CD14-positive monocyte (primary cell): ENCODE results near the gene CCS. TPM values are rescaled to one million over a fixed set of nuclear protein-coding genes. Genes with fewer than 3 reads are reported as not detected.

Experiments used
- DNase-seq, 3 donors: peaks; one replicate each; pipeline ENCODE4 v3.0.0-alpha.2; 2011 to 2022
- H2AFZ ChIP-seq: 2 replicates; pipeline ENCODE4 v1.6.0; 2012; ENCODE audit warnings: mild to moderate bottlenecking, low read depth, low read length, inconsistent platforms; ENCODE audit not compliant: insufficient read depth, poor library complexity, severe bottlenecking
- H3K27ac ChIP-seq, 2 donors: 1 replicate in 1 of 2; 2 replicates in 1 of 2; pipeline ENCODE4 v1.5.1; 2012 to 2013; ENCODE audit warnings: low read length in 2 of 2, control low read depth in 1 of 2, inconsistent platforms in 1 of 2, low read depth in 1 of 2, mild to moderate bottlenecking in 1 of 2
- H3K27me3 ChIP-seq, 2 donors: one replicate each; pipeline versions ENCODE4 v1.6.0 to v1.6.1; 2011 to 2013; ENCODE audit warnings: low read length in 2 of 2; ENCODE audit not compliant: control insufficient read depth in 2 of 2, insufficient read depth in 2 of 2
- H3K36me3 ChIP-seq, 2 donors: replicated peaks in 1 of 2; 1 replicate in 1 of 2; 2 replicates in 1 of 2; pipeline versions ENCODE4 v1.5.1 to v1.6.1; 2012 to 2013; ENCODE audit warnings: low read length in 2 of 2, control low read depth in 1 of 2, inconsistent platforms in 1 of 2, mild to moderate bottlenecking in 1 of 2; ENCODE audit not compliant: insufficient read depth in 2 of 2, control insufficient read depth in 1 of 2
- H3K4me1 ChIP-seq, 2 donors: 1 replicate in 1 of 2; 2 replicates in 1 of 2; pipeline versions ENCODE4 v1.5.1 to v1.6.1; 2012 to 2013; ENCODE audit warnings: low read length in 2 of 2, control low read depth in 1 of 2, inconsistent platforms in 1 of 2, mild to moderate bottlenecking in 1 of 2, moderate library complexity in 1 of 2; ENCODE audit not compliant: insufficient read depth in 2 of 2, control insufficient read depth in 1 of 2
- H3K4me2 ChIP-seq: replicated peaks from 2 replicates; pipeline ENCODE3; 2012; ENCODE audit warnings: low read length, moderate library complexity, mild to moderate bottlenecking; ENCODE audit not compliant: poor library complexity, severe bottlenecking; ENCODE audit errors: extremely low read depth
- H3K4me3 ChIP-seq, 3 experiments: fragments of 200-600 bp in 1 of 3; sonication (generic) in 1 of 3; replicated peaks in 1 of 3; 1 replicate in 2 of 3; 2 replicates in 1 of 3; pipeline ENCODE4 v1.5.1; 2011 to 2013; ENCODE audit warnings: low read length in 3 of 3, mild to moderate bottlenecking in 3 of 3, control low read depth in 2 of 3, low read depth in 2 of 3, inconsistent platforms in 1 of 3, moderate library complexity in 1 of 3
- H3K79me2 ChIP-seq: 2 replicates; pipeline ENCODE4 v1.6.0; 2012; ENCODE audit warnings: mild to moderate bottlenecking, control low read depth, inconsistent platforms, low read length, moderate library complexity; ENCODE audit not compliant: insufficient read depth
- H3K9ac ChIP-seq: 2 replicates; pipeline ENCODE4 v1.6.0; 2017; ENCODE audit warnings: low read length, mild to moderate bottlenecking; ENCODE audit not compliant: insufficient read depth, poor library complexity, severe bottlenecking
- H3K9me3 ChIP-seq, 2 donors: replicated peaks in 1 of 2; 1 replicate in 1 of 2; 2 replicates in 1 of 2; pipeline versions ENCODE4 v1.5.1 to v1.6.1; 2012 to 2013; ENCODE audit warnings: low read length in 2 of 2, control low read depth in 1 of 2; ENCODE audit not compliant: control insufficient read depth in 1 of 2, insufficient read depth in 1 of 2
- H4K20me1 ChIP-seq: 2 replicates; pipeline ENCODE4 v1.6.0; 2012; ENCODE audit warnings: mild to moderate bottlenecking, low read length, control low read depth, moderate library complexity; ENCODE audit not compliant: insufficient read depth
- H3K27ac Mint-ChIP-seq, 7 donors: one replicate each; pipeline ENCODE4 v1.8.0; 2020; ENCODE audit warnings: mild to moderate bottlenecking in 7 of 7, mixed read lengths in 7 of 7, moderate library complexity in 6 of 7, inconsistent platforms in 2 of 7
- H3K27me3 Mint-ChIP-seq, 3 donors: one replicate each; pipeline ENCODE4 v1.8.0; 2021 to 2022; ENCODE audit warnings: low read depth in 3 of 3, mild to moderate bottlenecking in 3 of 3, mixed read lengths in 3 of 3, moderate library complexity in 3 of 3, inconsistent platforms in 1 of 3
- H3K36me3 Mint-ChIP-seq, 2 donors: one replicate each; pipeline ENCODE4 v1.8.0; 2020; ENCODE audit warnings: mixed read lengths in 2 of 2, inconsistent platforms in 1 of 2, mild to moderate bottlenecking in 1 of 2
- H3K4me1 Mint-ChIP-seq: one replicate; pipeline ENCODE4 v1.8.0; 2020; ENCODE audit warnings: mild to moderate bottlenecking, mixed read lengths
- H3K4me3 Mint-ChIP-seq, 2 donors: one replicate each; pipeline ENCODE4 v1.8.0; 2020; ENCODE audit warnings: mild to moderate bottlenecking in 2 of 2, mixed read lengths in 2 of 2, moderate library complexity in 1 of 2
- H3K9me3 Mint-ChIP-seq, 7 donors: one replicate each; pipeline ENCODE4 v1.8.0; 2020 to 2022; ENCODE audit warnings: mixed read lengths in 7 of 7, mild to moderate bottlenecking in 6 of 7, moderate library complexity in 6 of 7, inconsistent platforms in 2 of 7
- WGBS: methylation state at CpG from one replicate; pipeline ENCODE4 v1.1.5; 2013; ENCODE audit warnings: missing lambda C conversion rate; ENCODE audit not compliant: insufficient coverage; 5-methylcytosine and 5-hydroxymethylcytosine counted together
- intact Hi-C, 2 donors: fragments of 100-400 bp; cut with micrococcal nuclease; formaldehyde crosslinking; loops; one replicate each; pipeline versions ENCODE4 v1.15.0 to v1.15.1; 2023
- polyA plus RNA-seq, 3 donors: library from polyadenylated mRNA; depleted of rRNA in 1 of 3; unstranded in 2 of 3; stranded (reverse) in 1 of 3; fragments of 300-500 nt in 2 of 3; fragments of >200 nt in 1 of 3; fragmentation: Illumina TruSeq in 2 of 3; gene quantifications; 1 replicate in 2 of 3; 2 replicates in 1 of 3; pipeline ENCODE4 v1.2.3, GENCODE V29; 2012 to 2021
- TF ChIP-seq, protein P1 (sequence below): fragments of 200-600 bp; IDR thresholded peaks from one replicate; pipeline ENCODE4 v1.8.0; 2022; ENCODE audit warnings: antibody characterized with exemption, mild to moderate bottlenecking

The CCS gene
- polyA plus RNA-seq, 3 donors, result 26.9 to 67.9 (median 37.0) TPM

DNA sequence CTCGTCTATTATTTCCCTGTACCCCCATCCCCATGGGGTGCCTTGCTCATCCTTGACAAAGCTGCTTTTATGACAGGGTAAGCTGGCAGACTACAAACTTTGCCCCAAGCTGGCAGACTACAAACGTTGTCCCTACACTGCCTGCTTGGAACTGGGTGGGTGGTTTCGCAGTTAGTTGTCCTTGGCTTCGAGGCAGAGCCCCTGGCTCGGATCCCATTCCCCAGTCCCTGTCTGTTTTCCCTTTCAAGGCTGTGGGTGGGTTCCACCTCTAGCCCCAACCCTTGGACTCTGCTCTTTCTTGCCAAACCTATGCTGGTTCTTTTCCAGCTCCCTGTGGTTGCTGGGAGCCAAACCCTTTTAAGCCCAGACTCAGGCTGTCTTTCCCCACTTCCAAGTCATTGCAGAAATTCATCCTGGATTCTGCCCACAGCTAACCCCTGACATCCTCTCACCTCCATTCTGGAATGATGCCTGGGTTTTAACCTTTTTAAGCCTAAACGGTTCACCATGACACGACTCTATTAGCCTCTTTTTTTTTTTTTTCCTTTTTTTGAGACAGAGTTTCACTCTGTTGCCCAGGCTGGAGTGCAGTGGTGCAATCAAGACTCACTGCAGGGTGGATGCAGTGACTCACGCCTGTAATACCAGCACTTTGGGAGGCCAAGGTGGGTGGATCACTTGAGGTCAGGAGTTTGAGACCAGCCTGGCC is 14.3 kb downstream of the CCS start:
- Histone ChIP-seq H3K36me3 (peaks cover 23 to 32% of the 10 kb centered on the region in 2 donors), H3K27ac (peak overlapping the region in 1 of 2 donors; percentile 56), H3K79me2 (no peaks in the 10 kb centered on the region), H3K9ac (peak overlapping the region; percentile 15), H3K4me3 (no peak overlapping the region), H2AFZ (no peak overlapping the region), H4K20me1 (no peaks in the 10 kb centered on the region), H3K9me3 (no peaks in the 10 kb centered on the region), H3K4me1 (peaks cover 11 to 16% of the 10 kb centered on the region in 2 donors), H3K4me2 (no peak overlapping the region), H3K27me3 (no peaks in the 10 kb centered on the region)
- Mint-ChIP-seq H3K27me3 (peaks cover 0 to 2% (median 0%) of the 10 kb centered on the region in 3 donors), H3K4me1 (peaks cover 15% of the 10 kb centered on the region), H3K9me3 (no peaks in the 10 kb centered on the region), H3K27ac (peak overlapping the region; percentile 58 to 91 (median 83)), H3K36me3 (peaks cover 28 to 38% of the 10 kb centered on the region in 2 donors), H3K4me3 (no peak overlapping the region)
- DNase-seq, result peak; percentile 21 to 48 (median 37)
- WGBS, result 100% methylated on average over 4 of the region's 8 CpGs
- TF ChIP-seq, protein P1, sequence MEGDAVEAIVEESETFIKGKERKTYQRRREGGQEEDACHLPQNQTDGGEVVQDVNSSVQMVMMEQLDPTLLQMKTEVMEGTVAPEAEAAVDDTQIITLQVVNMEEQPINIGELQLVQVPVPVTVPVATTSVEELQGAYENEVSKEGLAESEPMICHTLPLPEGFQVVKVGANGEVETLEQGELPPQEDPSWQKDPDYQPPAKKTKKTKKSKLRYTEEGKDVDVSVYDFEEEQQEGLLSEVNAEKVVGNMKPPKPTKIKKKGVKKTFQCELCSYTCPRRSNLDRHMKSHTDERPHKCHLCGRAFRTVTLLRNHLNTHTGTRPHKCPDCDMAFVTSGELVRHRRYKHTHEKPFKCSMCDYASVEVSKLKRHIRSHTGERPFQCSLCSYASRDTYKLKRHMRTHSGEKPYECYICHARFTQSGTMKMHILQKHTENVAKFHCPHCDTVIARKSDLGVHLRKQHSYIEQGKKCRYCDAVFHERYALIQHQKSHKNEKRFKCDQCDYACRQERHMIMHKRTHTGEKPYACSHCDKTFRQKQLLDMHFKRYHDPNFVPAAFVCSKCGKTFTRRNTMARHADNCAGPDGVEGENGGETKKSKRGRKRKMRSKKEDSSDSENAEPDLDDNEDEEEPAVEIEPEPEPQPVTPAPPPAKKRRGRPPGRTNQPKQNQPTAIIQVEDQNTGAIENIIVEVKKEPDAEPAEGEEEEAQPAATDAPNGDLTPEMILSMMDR, result no peak
- intact Hi-C loops, result no loop called here

- H3K9me3 ChIP-seq, result no peaks in the 10 kb centered on the region
- no peak overlapping the region for H3K4me3 ChIP-seq
- H3K79me2 ChIP-seq, result peaks cover under 1% of the 10 kb centered on the region
- peaks cover 9 to 14% of the 10 kb centered on the region in 2 donors for H3K36me3 ChIP-seq
- DNase-seq, result no peak
- 93% methylated on average over 2 of the region's 4 CpGs for WGBS
- H3K9ac ChIP-seq, result no peak overlapping the region
- H3K4me3 Mint-ChIP-seq, result no peak overlapping the region
- TF ChIP-seq, protein P1, result no peak
- H3K4me2 ChIP-seq, result no peak overlapping the region
- peaks cover 15 to 18% of the 10 kb centered on the region in 2 donors for H3K36me3 Mint-ChIP-seq
- intact Hi-C loops, result no loop called here
- H3K27me3 ChIP-seq, result no peaks in the 10 kb centered on the region
- H3K9me3 Mint-ChIP-seq, result no peaks in the 10 kb centered on the region
- no peak overlapping the region for H3K27ac ChIP-seq
- H2AFZ ChIP-seq, result no peak overlapping the region
- peaks cover 0 to 2% (median 2%) of the 10 kb centered on the region in 3 donors for H3K27me3 Mint-ChIP-seq
- peaks cover 11 to 16% of the 10 kb centered on the region in 2 donors for H3K4me1 ChIP-seq
- H3K4me1 Mint-ChIP-seq, result peaks cover 15% of the 10 kb centered on the region
- no peaks in the 10 kb centered on the region for H4K20me1 ChIP-seq
- H3K27ac Mint-ChIP-seq, result peak overlapping the region in 1 of 7 donors; percentile 60
Measured at GRCh38 chr11:66609721-66610617, 17.0 kb downstream of the CCS start.
